K562 (cell line): Measurements from ENCODE around the gene NYNRIN.

ENCODE experiments used
- ARID1B ChIP-seq: fragments of 450-650 bp; IDR thresholded peaks from 2 replicates; pipeline ENCODE4 v1.6.1; 2016; ENCODE audit warnings: antibody characterized with exemption, mild to moderate bottlenecking, inconsistent platforms
- BRCA1 ChIP-seq, 2 experiments: fragments of 450-650 bp in 1 of 2; sonication (generic) in 1 of 2; formaldehyde crosslinking in 1 of 2; IDR thresholded peaks; 2 replicates each; pipeline versions ENCODE4 v1.5.0 to v1.6.1; 2017 to 2020; ENCODE audit warnings: mild to moderate bottlenecking in 1 of 2, missing genetic modification reagents in 1 of 2
- CHD4 ChIP-seq: fragments of 200-600 bp; sonication (generic); IDR thresholded peaks from 3 replicates; pipeline ENCODE4 v1.6.1; 2012; ENCODE audit warnings: low read depth, mild to moderate bottlenecking, mixed read lengths, low read length, inconsistent platforms; ENCODE audit not compliant: insufficient read depth, insufficient replicate concordance, poor library complexity, severe bottlenecking
- EGR1 ChIP-seq: fragments of 450-650 bp; conservative IDR thresholded peaks from 2 replicates; pipeline ENCODE4 v1.6.1; 2017; ENCODE audit warnings: mild to moderate bottlenecking
- FOXM1 ChIP-seq, 2 experiments: fragments of 450-650 bp in 1 of 2; sonication (generic) in 1 of 2; formaldehyde crosslinking in 1 of 2; IDR thresholded peaks; 2 replicates each; pipeline versions ENCODE4 v1.6.1 to v1.9.0; 2017 to 2022; ENCODE audit warnings: low read depth in 2 of 2, mild to moderate bottlenecking in 2 of 2, missing genetic modification reagents in 1 of 2, moderate library complexity in 1 of 2
- KDM2B ChIP-seq: fragments of 250-450 bp; sonication (Bioruptor Pico); IDR thresholded peaks from 2 replicates; pipeline ENCODE4 v1.8.0; 2021; ENCODE audit warnings: mild to moderate bottlenecking, moderate library complexity
- MAFK ChIP-seq: IDR thresholded peaks from 2 replicates; pipeline ENCODE4 v1.6.1; 2011; ENCODE audit warnings: low read length, improper control_type of control experiment
- NFIC ChIP-seq: fragments of 450-650 bp; IDR thresholded peaks from 2 replicates; pipeline ENCODE4 v1.6.1; 2017; ENCODE audit warnings: mild to moderate bottlenecking, inconsistent platforms
- SIX5 ChIP-seq, 2 experiments: IDR thresholded peaks; 2 replicates each; pipeline ENCODE4 v1.6.1; 2011; ENCODE audit warnings: low read length in 2 of 2, borderline replicate concordance in 1 of 2, low read depth in 1 of 2, mild to moderate bottlenecking in 1 of 2, moderate library complexity in 1 of 2; ENCODE audit not compliant: insufficient read depth in 1 of 2
- ZNF445 ChIP-seq: fragments of 250-450 bp; sonication (Bioruptor Pico); IDR thresholded peaks from 2 replicates; pipeline ENCODE4 v1.4.0; 2020; ENCODE audit warnings: low read depth, mild to moderate bottlenecking, moderate library complexity
- ZNF57 ChIP-seq: fragments of 450-650 bp; formaldehyde crosslinking; IDR thresholded peaks from 2 replicates; pipeline ENCODE4 v1.4.0; 2020; ENCODE audit warnings: mild to moderate bottlenecking, moderate library complexity
- TF ChIP-seq, protein P1 (sequence below), 3 experiments: IDR thresholded peaks in 2 of 3; conservative IDR thresholded peaks in 1 of 3; 2 replicates each; pipeline ENCODE4 v1.5.1; 2011 to 2012; ENCODE audit warnings: low read length in 3 of 3, mild to moderate bottlenecking in 3 of 3, control low read depth in 2 of 3, improper control_type of control experiment in 1 of 3, inconsistent platforms in 1 of 3, low read depth in 1 of 3, mixed read lengths in 1 of 3, moderate library complexity in 1 of 3; ENCODE audit not compliant: insufficient read depth in 2 of 3
- TF ChIP-seq, protein P2 (sequence below), 2 experiments: fragments of 450-650 bp in 1 of 2; sonication (generic) in 1 of 2; formaldehyde crosslinking; conservative IDR thresholded peaks; 2 replicates each; pipeline versions ENCODE4 v1.4.0 to v1.8.1; 2020 to 2022; ENCODE audit warnings: mild to moderate bottlenecking in 1 of 2, missing genetic modification reagents in 1 of 2

DNA sequence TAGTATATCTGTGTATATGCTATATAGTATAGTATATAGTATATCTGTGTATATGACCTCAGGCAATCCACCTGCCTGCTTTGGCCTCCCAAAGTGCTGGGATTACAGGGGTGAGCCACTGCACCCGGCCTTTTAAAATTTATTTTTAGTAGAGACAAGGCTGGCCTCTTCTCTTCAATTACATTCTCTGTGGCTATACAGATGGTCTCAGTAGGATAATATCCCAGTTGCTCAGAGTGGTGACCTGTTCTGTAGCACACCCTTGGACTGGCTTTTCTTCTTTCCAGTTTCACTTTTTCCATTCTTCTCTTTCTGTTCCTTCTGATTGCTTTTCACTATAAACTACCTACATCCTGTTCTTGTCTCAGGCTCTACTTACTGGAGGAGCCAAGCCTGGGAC lies 34.0 kb upstream of the NYNRIN start:
- TF ChIP-seq, protein P1, sequence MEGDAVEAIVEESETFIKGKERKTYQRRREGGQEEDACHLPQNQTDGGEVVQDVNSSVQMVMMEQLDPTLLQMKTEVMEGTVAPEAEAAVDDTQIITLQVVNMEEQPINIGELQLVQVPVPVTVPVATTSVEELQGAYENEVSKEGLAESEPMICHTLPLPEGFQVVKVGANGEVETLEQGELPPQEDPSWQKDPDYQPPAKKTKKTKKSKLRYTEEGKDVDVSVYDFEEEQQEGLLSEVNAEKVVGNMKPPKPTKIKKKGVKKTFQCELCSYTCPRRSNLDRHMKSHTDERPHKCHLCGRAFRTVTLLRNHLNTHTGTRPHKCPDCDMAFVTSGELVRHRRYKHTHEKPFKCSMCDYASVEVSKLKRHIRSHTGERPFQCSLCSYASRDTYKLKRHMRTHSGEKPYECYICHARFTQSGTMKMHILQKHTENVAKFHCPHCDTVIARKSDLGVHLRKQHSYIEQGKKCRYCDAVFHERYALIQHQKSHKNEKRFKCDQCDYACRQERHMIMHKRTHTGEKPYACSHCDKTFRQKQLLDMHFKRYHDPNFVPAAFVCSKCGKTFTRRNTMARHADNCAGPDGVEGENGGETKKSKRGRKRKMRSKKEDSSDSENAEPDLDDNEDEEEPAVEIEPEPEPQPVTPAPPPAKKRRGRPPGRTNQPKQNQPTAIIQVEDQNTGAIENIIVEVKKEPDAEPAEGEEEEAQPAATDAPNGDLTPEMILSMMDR (IDR thresholded peaks at IDR 0.05 in 2 of 3, conservative IDR thresholded peaks at IDR 0.05 in 1 of 3; ENCODE audit: insufficient read depth in 2 of 3, low read depth in 1 of 3, low read length in 3 of 3), result no peak
- TF ChIP-seq ZNF445 (CRISPR knock-in tag), result no peak
- no peak for TF ChIP-seq ZNF57 (CRISPR knock-in tag)
- no peak for TF ChIP-seq MAFK
- TF ChIP-seq ARID1B, result no peak
- TF ChIP-seq EGR1, result no peak
- no peak for TF ChIP-seq NFIC
- TF ChIP-seq, protein P2, sequence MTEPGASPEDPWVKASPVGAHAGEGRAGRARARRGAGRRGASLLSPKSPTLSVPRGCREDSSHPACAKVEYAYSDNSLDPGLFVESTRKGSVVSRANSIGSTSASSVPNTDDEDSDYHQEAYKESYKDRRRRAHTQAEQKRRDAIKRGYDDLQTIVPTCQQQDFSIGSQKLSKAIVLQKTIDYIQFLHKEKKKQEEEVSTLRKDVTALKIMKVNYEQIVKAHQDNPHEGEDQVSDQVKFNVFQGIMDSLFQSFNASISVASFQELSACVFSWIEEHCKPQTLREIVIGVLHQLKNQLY (CRISPR knock-in tag; conservative IDR thresholded peaks at IDR 0.05), result no peak
- TF ChIP-seq BRCA1 (IDR thresholded peaks at IDR 0.05), result no peak
- no peak for TF ChIP-seq BRCA1 (CRISPR knock-in tag; IDR thresholded peaks at IDR 0.05)
- no peak for TF ChIP-seq FOXM1 (IDR thresholded peaks at IDR 0.05; ENCODE audit: low read depth)
- TF ChIP-seq FOXM1 (CRISPR knock-in tag; IDR thresholded peaks at IDR 0.05; ENCODE audit: low read depth), result no peak
- TF ChIP-seq KDM2B (CRISPR knock-in tag), result no peak
- TF ChIP-seq CHD4, result no peak
- no peak for TF ChIP-seq SIX5 (IDR thresholded peaks at IDR 0.05; ENCODE audit: borderline replicate concordance in 1 of 2, insufficient read depth in 1 of 2, low read depth in 1 of 2, low read length in 2 of 2)
